ENCODE data around the gene C7orf25. TPM values are rescaled to one million over a fixed set of nuclear protein-coding genes. Genes with fewer than 3 reads are reported as not detected.
A peak's percentile ranks its signal among the peaks of the same experiment; 100 is the strongest.

The C7orf25 gene
- polyA plus RNA-seq (ENCODE audit: low read depth in 6 of 6), result 1 to 10 TPM in 5 of 6 donors, under 1 TPM in 1; 0.69 to 6.9 (median 2.8) TPM

DNA sequence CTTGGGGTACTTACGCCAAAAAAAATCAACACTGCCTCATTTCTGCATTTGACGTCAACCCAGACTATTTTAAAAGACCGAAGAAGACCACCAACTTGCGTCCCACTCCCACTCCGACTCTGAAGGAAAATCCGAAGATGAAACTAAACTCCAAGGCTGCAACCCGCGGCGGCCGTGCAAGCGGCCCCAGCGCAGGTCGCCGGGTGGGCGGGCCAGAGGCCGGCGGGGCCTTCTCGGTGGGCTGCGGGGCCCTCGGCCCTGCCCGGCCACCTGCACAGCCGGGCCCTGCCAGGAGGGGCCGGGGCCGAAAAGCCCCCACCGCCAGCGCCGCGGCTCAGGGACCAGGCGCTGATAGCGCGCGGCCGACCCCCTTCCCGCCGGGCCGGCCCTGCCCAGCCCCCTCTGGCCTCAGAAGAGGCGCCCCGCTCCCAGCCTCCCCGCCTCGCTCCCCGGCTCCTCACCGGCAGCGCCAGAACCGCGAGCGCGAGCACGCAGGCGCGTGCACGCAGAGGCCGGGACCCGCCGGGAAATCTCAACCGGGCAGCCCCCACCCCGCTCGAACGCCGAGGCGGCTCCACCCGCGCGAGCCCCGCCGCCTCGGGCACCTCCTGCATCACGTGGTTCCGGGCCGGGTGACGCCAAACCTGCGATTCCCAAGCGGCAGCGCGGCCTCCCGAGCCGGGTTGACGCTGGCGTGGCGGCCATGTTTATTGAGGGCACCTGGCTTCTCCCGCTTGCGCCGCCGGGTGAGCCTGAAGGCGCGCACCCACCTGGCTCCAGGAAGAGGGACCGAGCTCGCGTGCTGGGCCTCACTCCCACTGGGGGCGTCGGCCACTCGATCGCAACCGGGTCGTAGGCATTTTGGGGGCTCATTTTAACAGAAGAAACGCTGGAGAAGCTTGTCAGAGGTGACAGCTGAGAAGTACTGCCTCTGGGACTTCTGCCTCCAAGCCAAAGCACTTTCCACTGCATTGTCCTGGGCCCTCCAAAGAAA is at the start of gene C7orf25:
C7orf25 (minus strand) TSS at position 617 of the 994 bp plus-strand sequence. CDS start 1,170 bp downstream, outside the sequence.
- H3K9me3 Mint-ChIP-seq, result no peaks in the 10 kb centered on the region
- peak within 1 kb of the TSS; percentile 82 to 98 (median 95) for H3K27ac Mint-ChIP-seq
- H3K4me1 Mint-ChIP-seq, result peaks cover 23 to 30% (median 29%) of the 10 kb centered on the region in 3 donors
- no peaks in the 10 kb centered on the region for H3K27me3 Mint-ChIP-seq
- H3K4me3 Mint-ChIP-seq, result peak within 1 kb of the TSS; percentile 86 to 97 (median 94)
- DNase-seq, result peak; percentile 95
- no peaks in the 10 kb centered on the region for H3K36me3 Mint-ChIP-seq
- peak; percentile 94 to 95 for ATAC-seq (ENCODE audit: low read depth in 2 of 2)

DNA sequence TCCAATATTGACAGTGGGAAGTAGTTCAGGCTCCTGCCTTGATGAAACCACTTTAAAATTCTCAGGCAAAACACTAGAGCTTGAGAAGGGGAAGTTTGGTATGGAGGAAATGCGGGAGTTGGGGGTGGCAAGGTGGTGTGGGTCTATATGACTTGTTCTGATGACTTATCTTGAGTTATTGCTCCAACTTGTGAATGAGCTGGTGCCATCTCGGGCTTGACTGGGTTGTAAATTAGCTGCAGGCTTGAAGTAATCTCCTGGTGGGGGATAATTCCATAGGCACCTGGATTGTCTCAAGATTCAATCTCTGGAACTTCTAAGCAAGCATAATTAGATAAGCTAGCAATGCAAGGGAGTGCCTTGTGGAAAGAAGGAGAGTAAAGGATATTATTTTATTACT is 49.3 kb upstream of the C7orf25 start:
- no peak overlapping the region for H3K27ac Mint-ChIP-seq
- no peak overlapping the region for H3K4me3 Mint-ChIP-seq
- DNase-seq (no peak), ATAC-seq (ENCODE audit: low read depth in 2 of 2) (no peak)
- H3K4me1 Mint-ChIP-seq, result no peaks in the 10 kb centered on the region
- peaks cover 0 to 16% (median 13%) of the 10 kb centered on the region in 7 donors for H3K9me3 Mint-ChIP-seq
- peaks cover 7 to 8% of the 10 kb centered on the region in 2 donors for H3K36me3 Mint-ChIP-seq
- peaks cover 22 to 38% (median 35%) of the 10 kb centered on the region in 3 donors for H3K27me3 Mint-ChIP-seq

DNA sequence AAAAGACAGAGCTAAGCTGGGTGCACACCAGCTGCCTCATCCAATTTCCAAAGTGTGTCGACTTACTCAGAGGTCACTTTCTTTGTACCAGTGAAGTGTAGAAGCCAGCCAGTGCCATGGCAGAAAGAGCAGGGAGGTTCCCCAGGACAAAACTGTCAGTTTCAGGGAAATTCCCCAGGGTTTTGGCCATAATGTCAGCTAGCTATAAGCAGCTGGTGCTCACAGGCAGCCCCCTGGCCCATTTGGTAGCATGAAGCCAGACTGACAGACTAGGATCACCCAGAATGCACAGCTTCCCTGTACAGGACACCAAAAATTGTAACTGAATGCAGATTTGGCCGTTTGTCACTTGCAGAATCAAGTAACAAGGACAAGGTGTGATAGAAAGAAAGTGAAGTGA is 48.9 kb upstream of the C7orf25 start:
- H3K4me1 Mint-ChIP-seq, result no peaks in the 10 kb centered on the region
- H3K27ac Mint-ChIP-seq, result peak overlapping the region in 1 of 6 donors; percentile 52
- H3K9me3 Mint-ChIP-seq, result peaks cover 0 to 18% (median 14%) of the 10 kb centered on the region in 7 donors
- DNase-seq (no peak), ATAC-seq (ENCODE audit: low read depth in 2 of 2) (no peak)
- peaks cover 7 to 8% of the 10 kb centered on the region in 2 donors for H3K36me3 Mint-ChIP-seq
- H3K4me3 Mint-ChIP-seq, result no peak overlapping the region
- peaks cover 22 to 38% (median 34%) of the 10 kb centered on the region in 3 donors for H3K27me3 Mint-ChIP-seq

DNA sequence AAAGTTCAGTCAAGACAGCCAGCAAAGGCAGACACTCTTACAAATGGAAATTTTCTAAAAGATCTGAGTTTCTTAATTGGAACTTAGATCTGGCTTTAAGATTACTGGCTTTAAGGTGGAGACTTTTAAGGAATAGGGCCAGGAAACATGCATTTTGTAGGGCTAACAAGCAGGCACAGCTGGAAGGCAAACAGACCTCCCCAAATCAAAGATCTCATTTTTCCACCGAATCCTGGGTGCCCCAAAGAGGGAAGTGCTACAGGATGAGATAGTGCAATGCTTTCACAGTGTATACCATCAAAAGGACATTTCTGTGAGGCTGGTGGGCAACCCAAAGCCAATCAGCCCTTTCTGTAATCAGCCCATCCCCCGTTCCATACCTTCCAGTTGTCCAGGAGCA is 47.7 kb upstream of the C7orf25 start:
- no peak overlapping the region for H3K27ac Mint-ChIP-seq
- no peak for DNase-seq
- no peak for ATAC-seq (ENCODE audit: low read depth in 2 of 2)

DNA sequence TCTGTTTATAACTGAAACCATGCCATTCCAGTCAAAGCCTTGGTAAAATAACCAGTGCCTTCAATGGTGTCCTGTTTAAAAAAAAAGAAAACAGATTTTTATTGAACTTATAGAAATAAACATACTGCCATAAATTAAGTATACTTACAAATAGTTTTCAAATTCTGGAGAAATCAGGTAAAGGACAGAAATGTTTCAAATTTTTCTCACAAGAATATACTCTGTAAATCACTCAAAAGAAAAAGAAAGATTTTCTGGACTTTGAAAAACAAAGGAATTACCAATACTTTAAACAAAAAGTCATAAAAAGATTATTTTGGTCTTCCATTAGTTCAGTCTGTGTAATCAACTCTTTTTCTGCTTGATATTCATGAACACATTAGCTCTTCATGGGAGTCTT is 44.2 kb upstream of the C7orf25 start:
- Mint-ChIP-seq H3K36me3 (peaks cover 7 to 8% of the 10 kb centered on the region in 2 donors), H3K4me3 (no peak overlapping the region), H3K27ac (no peak overlapping the region), H3K27me3 (peaks cover 7 to 20% (median 14%) of the 10 kb centered on the region in 3 donors), H3K4me1 (no peaks in the 10 kb centered on the region), H3K9me3 (peaks cover 0 to 26% (median 14%) of the 10 kb centered on the region in 7 donors)
- ATAC-seq (ENCODE audit: low read depth in 2 of 2) (no peak), DNase-seq (no peak)

More for the DNA sequence above, 47.7 kb upstream of the C7orf25 start:
- Mint-ChIP-seq H3K27me3 (peaks cover 19 to 27% (median 22%) of the 10 kb centered on the region in 3 donors), H3K4me3 (no peak overlapping the region), H3K36me3 (peaks cover 7 to 8% of the 10 kb centered on the region in 2 donors), H3K9me3 (peaks cover 0 to 26% (median 14%) of the 10 kb centered on the region in 7 donors), H3K4me1 (no peaks in the 10 kb centered on the region)

DNA sequence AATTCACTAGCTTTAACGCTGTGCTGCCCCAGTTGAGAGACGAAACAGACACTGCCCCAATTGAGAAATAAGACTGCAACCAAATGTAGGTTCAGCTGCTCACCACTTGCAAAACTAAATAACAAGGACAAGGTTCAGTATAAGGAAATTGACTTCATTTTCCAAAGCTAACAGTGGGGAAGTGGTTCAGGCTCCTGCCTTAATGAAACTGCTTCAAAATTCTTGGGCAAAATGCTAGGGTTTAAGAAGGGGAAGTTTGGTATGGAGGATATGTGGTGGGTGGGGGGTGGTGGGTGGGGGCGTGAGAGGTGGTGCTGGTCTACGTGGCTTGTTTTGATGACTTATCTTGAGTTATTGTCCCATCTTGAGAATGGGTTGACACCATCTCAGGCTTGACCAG is 42.1 kb upstream of the C7orf25 start:
- Mint-ChIP-seq H3K4me1 (no peaks in the 10 kb centered on the region), H3K36me3 (peaks cover 7 to 8% of the 10 kb centered on the region in 2 donors), H3K27me3 (peaks cover 4 to 14% (median 13%) of the 10 kb centered on the region in 3 donors), H3K4me3 (no peak overlapping the region), H3K9me3 (peaks cover 0 to 26% (median 12%) of the 10 kb centered on the region in 7 donors), H3K27ac (no peak overlapping the region)
- ATAC-seq (ENCODE audit: low read depth in 2 of 2), result no peak
- no peak for DNase-seq

DNA sequence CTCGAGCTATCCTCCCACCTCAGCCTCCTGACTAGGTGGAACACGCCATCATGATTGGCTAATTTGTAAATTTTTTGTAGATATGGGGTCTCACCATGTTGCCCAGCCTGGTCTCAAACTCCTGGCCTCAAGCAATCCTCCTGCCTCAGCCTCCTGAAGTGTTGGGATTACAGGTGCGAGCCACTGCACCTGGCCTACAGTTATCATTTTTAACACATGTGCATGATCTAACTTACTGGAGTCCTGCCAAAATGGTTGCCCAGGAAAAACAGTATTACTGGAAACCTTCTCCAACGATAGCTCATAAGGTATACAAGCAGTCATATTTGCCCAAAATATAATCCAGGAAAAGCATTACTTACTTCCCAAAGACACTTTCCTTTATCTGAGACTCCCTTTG is 40.5 kb upstream of the C7orf25 start:
- peaks cover 4 to 12% (median 11%) of the 10 kb centered on the region in 3 donors for H3K27me3 Mint-ChIP-seq
- ATAC-seq (ENCODE audit: low read depth in 2 of 2), result no peak
- DNase-seq, result no peak
- no peak overlapping the region for H3K4me3 Mint-ChIP-seq
- H3K4me1 Mint-ChIP-seq, result no peaks in the 10 kb centered on the region
- peaks cover 5 to 7% of the 10 kb centered on the region in 2 donors for H3K36me3 Mint-ChIP-seq
- H3K27ac Mint-ChIP-seq, result no peak overlapping the region
- peaks cover 0 to 25% (median 12%) of the 10 kb centered on the region in 7 donors for H3K9me3 Mint-ChIP-seq

DNA sequence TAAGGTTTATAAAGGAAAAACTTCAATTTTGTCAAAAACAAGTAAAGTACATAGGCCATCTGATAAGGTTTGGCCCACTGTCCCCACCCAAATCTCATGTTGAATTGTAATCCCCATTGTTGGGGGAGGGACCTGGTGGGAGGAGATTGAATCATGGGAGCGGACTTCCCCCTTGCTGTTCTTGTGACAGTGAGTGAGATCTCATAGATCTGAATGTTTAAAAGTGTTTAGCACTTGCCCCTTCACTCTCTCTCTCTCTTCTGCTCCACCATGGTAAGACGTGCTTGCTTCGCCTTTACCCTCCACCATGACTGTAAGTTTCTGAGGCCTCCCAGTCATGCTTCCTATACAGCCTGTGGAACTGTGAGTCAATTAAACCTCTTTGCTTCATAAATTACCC is 38.5 kb upstream of the C7orf25 start:
- ATAC-seq (ENCODE audit: low read depth in 2 of 2), result no peak
- peaks cover 0 to 7% (median 3%) of the 10 kb centered on the region in 7 donors for H3K9me3 Mint-ChIP-seq
- no peak overlapping the region for H3K27ac Mint-ChIP-seq
- H3K36me3 Mint-ChIP-seq, result no peaks in the 10 kb centered on the region
- no peak overlapping the region for H3K4me3 Mint-ChIP-seq
- H3K4me1 Mint-ChIP-seq, result peaks cover 0 to 8% (median 5%) of the 10 kb centered on the region in 3 donors
- peaks cover 4 to 7% (median 7%) of the 10 kb centered on the region in 3 donors for H3K27me3 Mint-ChIP-seq
- no peak for DNase-seq

DNA sequence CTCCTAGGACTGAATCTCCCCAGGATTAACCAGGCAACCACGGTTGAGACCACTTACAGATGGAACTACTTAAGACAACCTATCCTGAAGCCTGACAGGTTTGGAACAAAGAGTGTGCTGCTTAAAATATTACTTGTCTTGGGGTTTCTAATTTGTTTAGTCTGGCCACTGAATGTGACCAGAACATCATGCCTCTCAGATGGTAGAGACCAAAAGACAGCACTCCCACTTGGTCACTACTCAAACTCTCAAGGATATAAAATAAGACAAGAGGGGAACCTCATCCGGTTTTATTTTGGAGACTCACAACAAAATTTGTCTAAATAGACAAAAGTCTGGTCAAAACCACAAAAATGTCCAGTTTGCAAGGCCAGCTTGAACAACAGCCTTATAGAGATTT is 35.7 kb upstream of the C7orf25 start:
- Mint-ChIP-seq H3K4me1 (peaks cover 0 to 8% (median 5%) of the 10 kb centered on the region in 3 donors), H3K36me3 (no peaks in the 10 kb centered on the region), H3K27me3 (peaks cover 0 to 7% (median 7%) of the 10 kb centered on the region in 3 donors), H3K27ac (no peak overlapping the region), H3K9me3 (no peaks in the 10 kb centered on the region), H3K4me3 (no peak overlapping the region)
- DNase-seq (no peak), ATAC-seq (ENCODE audit: low read depth in 2 of 2) (no peak)

DNA sequence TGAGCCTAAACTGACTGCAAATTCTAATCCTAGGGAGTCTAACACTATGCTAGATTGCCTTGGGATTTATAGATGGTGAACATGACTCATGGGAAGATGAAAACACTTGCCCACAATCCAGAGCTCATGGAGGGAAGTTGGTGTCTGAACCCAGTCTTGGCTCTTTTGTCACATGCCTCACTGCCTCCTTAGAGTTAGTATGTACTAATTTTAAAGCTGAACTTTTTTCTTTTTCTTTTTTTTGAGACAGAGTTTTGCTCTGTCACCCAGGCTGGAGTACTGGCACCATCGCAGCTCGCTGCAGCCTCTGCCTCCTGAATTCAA is 34.7 kb upstream of the C7orf25 start:
- no peak overlapping the region for H3K27ac Mint-ChIP-seq
- ATAC-seq (ENCODE audit: low read depth in 2 of 2) (no peak), DNase-seq (no peak)
- no peaks in the 10 kb centered on the region for H3K36me3 Mint-ChIP-seq
- peaks cover 0 to 8% (median 5%) of the 10 kb centered on the region in 3 donors for H3K4me1 Mint-ChIP-seq
- no peaks in the 10 kb centered on the region for H3K9me3 Mint-ChIP-seq
- peaks cover 0 to 7% (median 7%) of the 10 kb centered on the region in 3 donors for H3K27me3 Mint-ChIP-seq
- H3K4me3 Mint-ChIP-seq, result no peak overlapping the region

DNA sequence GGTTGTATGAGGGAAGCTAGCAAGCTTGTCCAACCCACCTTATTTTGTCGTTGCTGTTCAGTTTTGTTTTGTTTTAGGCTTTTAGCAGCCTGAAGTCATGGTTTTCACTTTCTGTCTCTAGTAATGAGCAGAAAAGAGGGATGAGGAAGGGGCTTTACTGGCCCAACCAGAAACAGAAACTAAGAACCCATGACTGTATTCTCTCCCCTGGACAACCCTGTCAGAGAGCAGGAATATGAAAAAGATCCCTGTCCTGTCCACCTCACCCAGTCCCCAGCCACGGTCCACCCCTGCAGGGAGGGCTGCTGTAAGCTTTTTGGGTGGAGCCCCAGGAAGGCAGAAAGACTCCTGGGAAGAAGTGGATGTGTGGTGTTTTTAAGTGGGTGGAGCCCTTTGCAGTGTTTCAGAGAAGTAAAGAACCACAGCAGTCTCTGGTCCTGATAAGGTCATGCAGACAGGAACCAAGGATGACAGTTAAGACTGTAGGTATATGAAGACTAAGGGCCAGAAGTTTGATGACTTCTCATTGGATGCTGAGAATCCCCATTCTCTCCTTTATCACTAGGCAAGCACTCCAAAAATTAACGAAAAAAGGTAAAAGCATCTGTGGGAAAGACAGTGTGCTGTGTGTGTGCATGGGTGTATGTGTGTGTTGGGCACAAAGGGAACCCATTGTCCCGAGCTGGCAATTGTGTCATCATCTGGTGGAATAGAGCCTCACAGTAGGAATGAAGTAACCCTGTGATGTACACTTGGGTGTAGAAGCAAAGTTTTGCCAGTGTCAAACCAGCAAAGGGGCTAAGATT is 34.2 kb upstream of the C7orf25 start:
- H3K4me3 Mint-ChIP-seq, result peak overlapping the region in 4 of 8 donors; percentile 7 to 74 (median 54)
- H3K36me3 Mint-ChIP-seq, result no peaks in the 10 kb centered on the region
- DNase-seq, result no peak
- peaks cover 0 to 7% (median 7%) of the 10 kb centered on the region in 3 donors for H3K27me3 Mint-ChIP-seq
- H3K27ac Mint-ChIP-seq, result peak overlapping the region in 2 of 6 donors; percentile 62 to 73
- H3K9me3 Mint-ChIP-seq, result no peaks in the 10 kb centered on the region
- ATAC-seq (ENCODE audit: low read depth in 2 of 2), result peak in 1 of 2 donors; percentile 25
- H3K4me1 Mint-ChIP-seq, result peaks cover 0 to 8% (median 5%) of the 10 kb centered on the region in 3 donors

DNA sequence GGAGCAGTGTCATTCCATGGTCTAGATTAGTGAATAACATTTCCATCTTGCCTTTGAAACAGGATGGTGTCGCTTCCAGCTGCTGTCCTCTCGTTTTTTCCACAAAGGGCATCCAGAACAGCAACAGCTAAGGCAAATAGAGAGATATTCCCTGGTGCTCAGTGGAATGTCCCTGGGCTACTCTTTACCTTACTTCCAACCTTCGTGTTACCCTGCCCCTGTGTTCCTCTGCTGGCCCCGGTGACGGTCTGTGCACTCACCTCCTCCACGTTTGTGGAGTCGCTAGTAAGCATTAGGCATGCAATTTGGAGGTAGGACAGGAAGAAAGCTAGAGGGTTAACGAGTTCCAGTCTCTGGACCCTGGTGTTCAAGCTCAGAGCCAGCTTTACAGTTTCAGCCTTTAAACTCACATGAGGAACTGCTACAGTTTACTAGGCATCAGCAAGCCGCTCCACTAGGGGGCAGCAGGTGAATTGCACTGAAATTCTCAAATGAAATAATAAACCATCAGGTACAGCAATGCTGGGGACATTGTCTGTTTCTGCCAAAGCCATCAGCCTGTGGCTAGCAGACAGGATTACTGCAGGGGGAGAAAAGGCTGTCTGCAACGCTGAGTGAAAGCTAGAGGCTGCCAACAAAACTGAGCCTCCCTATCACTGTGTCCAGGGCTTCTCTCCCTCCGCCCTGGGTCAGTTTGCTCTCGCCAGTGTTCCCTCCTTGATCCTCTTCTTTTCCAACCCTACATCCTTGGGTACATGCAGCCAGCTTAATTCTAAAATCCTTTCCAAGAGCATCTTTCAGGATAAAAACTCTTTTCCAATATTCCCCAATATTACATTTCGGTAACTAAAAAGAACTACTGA is 29.3 kb upstream of the C7orf25 start:
- H3K4me1 Mint-ChIP-seq, result peaks cover 0 to 7% (median 5%) of the 10 kb centered on the region in 3 donors
- H3K36me3 Mint-ChIP-seq, result peaks cover 4 to 7% of the 10 kb centered on the region in 2 donors
- no peaks in the 10 kb centered on the region for H3K9me3 Mint-ChIP-seq
- no peak overlapping the region for H3K27ac Mint-ChIP-seq
- ATAC-seq (ENCODE audit: low read depth in 2 of 2) (peak; percentile 70 to 79), DNase-seq (peak; percentile 58)
- H3K4me3 Mint-ChIP-seq, result no peak overlapping the region
- no peaks in the 10 kb centered on the region for H3K27me3 Mint-ChIP-seq

All from naive B cell (primary cell).